ENCODE results near the gene ARHGAP19. TPM values are rescaled to one million over a fixed set of nuclear protein-coding genes. Genes with fewer than 3 reads are reported as not detected.
"Not testable (repeated sequence)": the region's sequence is repeated elsewhere in the genome, so short reads cannot be mapped to it uniquely, and the experiment has no call there.

The ARHGAP19 gene
- total and polyA plus RNA-seq, 2 experiments from 2014 or later = 5.3 to 18.7 TPM

- Histone ChIP-seq H3K9me3 (ENCODE audit: low read depth) (no peaks in the 10 kb centered on the region), H3K4me3 (no peak overlapping the region), H3K4me1 (ENCODE audit: low read depth) (no peaks in the 10 kb centered on the region), H3K36me3 (no peaks in the 10 kb centered on the region), H3K27ac (no peak overlapping the region), H3K27me3 (no peaks in the 10 kb centered on the region)
- no peak for DNase-seq (ENCODE audit: low read depth in 1 of 2, low spot score in 1 of 2)
- no peak for TF ChIP-seq CTCF (IDR thresholded peaks at IDR 0.05; ENCODE audit: low read depth, low read length)
Measured at GRCh38 chr10:97273700-97274099, 18.7 kb downstream of the ARHGAP19 start.

- H3K36me3 ChIP-seq = no peaks in the 10 kb centered on the region
- H3K27ac ChIP-seq = no peak overlapping the region
- H3K4me1 ChIP-seq (ENCODE audit: low read depth) = no peaks in the 10 kb centered on the region
- no peak overlapping the region for H3K4me3 ChIP-seq
- H3K27me3 ChIP-seq = no peaks in the 10 kb centered on the region
- TF ChIP-seq CTCF (IDR thresholded peaks at IDR 0.05; ENCODE audit: low read depth, low read length) = no peak
- peak in 1 of 2 donors; percentile 67 for DNase-seq (ENCODE audit: low read depth in 1 of 2, low spot score in 1 of 2)
- no peaks in the 10 kb centered on the region for H3K9me3 ChIP-seq (ENCODE audit: low read depth)
Measured at GRCh38 chr10:97270523-97271154, 21.8 kb downstream of the ARHGAP19 start.

- TF ChIP-seq CTCF (IDR thresholded peaks at IDR 0.05; ENCODE audit: low read depth, low read length) = no peak
- Histone ChIP-seq H3K9me3 (ENCODE audit: low read depth) (no peaks in the 10 kb centered on the region), H3K4me3 (no peak overlapping the region), H3K27ac (no peak overlapping the region), H3K4me1 (ENCODE audit: low read depth) (no peaks in the 10 kb centered on the region), H3K27me3 (no peaks in the 10 kb centered on the region), H3K36me3 (no peaks in the 10 kb centered on the region)
- no peak for DNase-seq (ENCODE audit: low read depth in 1 of 2, low spot score in 1 of 2)
Measured at GRCh38 chr10:97267671-97268070, 24.8 kb downstream of the ARHGAP19 start.

- H3K36me3 ChIP-seq; H3K4me3 ChIP-seq; DNase-seq (ENCODE audit: low read depth in 1 of 2, low spot score in 1 of 2); H3K4me1 ChIP-seq (ENCODE audit: low read depth); H3K9me3 ChIP-seq (ENCODE audit: low read depth); H3K27me3 ChIP-seq; H3K27ac ChIP-seq: not testable (repeated sequence)
Measured at GRCh38 chr10:97265095-97265494, 27.3 kb downstream of the ARHGAP19 start.

GRCh38 chr10:97263971-97264370, 28.5 kb downstream of the ARHGAP19 start:
- no peaks in the 10 kb centered on the region for H3K27me3 ChIP-seq
- TF ChIP-seq CTCF (IDR thresholded peaks at IDR 0.05; ENCODE audit: low read depth, low read length) = no peak
- no peak overlapping the region for H3K27ac ChIP-seq
- no peak for DNase-seq (ENCODE audit: low read depth in 1 of 2, low spot score in 1 of 2)
- H3K9me3 ChIP-seq (ENCODE audit: low read depth) = no peaks in the 10 kb centered on the region
- no peaks in the 10 kb centered on the region for H3K4me1 ChIP-seq (ENCODE audit: low read depth)
- H3K4me3 ChIP-seq = no peak overlapping the region
- H3K36me3 ChIP-seq = peaks cover 2% of the 10 kb centered on the region

- H3K27ac ChIP-seq = no peak overlapping the region
- no peaks in the 10 kb centered on the region for H3K4me1 ChIP-seq (ENCODE audit: low read depth)
- H3K36me3 ChIP-seq = peaks cover 2% of the 10 kb centered on the region
- DNase-seq (ENCODE audit: low read depth in 1 of 2, low spot score in 1 of 2) = no peak
- no peak overlapping the region for H3K4me3 ChIP-seq
- no peaks in the 10 kb centered on the region for H3K9me3 ChIP-seq (ENCODE audit: low read depth)
- H3K27me3 ChIP-seq = no peaks in the 10 kb centered on the region
- TF ChIP-seq CTCF (IDR thresholded peaks at IDR 0.05; ENCODE audit: low read depth, low read length) = no peak
Measured at GRCh38 chr10:97261656-97262055, 30.8 kb downstream of the ARHGAP19 start.
